ENCODE data around the gene ENPP3. TPM values are rescaled to one million over a fixed set of nuclear protein-coding genes. Genes with fewer than 3 reads are reported as not detected.

ENPP3 gene
- total and polyA plus RNA-seq, 2 experiments from 2014 or later = not detected

DNA sequence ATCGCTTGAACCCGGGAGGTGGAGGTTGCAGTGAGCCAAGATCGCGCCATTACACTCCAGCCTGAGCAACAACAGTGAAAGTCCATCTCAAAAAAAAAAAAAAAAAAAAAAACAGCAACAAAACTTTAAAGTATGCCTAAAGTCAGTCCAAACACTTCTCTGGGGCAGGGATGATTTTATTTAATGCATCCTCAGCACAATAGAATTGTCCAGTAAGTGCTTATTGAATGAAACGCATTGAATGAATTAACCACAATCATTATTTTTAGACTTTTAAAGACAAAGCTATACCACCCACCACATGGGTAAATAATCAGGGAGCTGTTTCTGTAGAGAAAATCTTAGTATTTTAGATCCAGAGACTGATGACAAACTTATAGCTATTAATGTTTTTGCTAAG is 90.4 kb downstream of the ENPP3 start (continued):
- TF ChIP-seq, protein P1, sequence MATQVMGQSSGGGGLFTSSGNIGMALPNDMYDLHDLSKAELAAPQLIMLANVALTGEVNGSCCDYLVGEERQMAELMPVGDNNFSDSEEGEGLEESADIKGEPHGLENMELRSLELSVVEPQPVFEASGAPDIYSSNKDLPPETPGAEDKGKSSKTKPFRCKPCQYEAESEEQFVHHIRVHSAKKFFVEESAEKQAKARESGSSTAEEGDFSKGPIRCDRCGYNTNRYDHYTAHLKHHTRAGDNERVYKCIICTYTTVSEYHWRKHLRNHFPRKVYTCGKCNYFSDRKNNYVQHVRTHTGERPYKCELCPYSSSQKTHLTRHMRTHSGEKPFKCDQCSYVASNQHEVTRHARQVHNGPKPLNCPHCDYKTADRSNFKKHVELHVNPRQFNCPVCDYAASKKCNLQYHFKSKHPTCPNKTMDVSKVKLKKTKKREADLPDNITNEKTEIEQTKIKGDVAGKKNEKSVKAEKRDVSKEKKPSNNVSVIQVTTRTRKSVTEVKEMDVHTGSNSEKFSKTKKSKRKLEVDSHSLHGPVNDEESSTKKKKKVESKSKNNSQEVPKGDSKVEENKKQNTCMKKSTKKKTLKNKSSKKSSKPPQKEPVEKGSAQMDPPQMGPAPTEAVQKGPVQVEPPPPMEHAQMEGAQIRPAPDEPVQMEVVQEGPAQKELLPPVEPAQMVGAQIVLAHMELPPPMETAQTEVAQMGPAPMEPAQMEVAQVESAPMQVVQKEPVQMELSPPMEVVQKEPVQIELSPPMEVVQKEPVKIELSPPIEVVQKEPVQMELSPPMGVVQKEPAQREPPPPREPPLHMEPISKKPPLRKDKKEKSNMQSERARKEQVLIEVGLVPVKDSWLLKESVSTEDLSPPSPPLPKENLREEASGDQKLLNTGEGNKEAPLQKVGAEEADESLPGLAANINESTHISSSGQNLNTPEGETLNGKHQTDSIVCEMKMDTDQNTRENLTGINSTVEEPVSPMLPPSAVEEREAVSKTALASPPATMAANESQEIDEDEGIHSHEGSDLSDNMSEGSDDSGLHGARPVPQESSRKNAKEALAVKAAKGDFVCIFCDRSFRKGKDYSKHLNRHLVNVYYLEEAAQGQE (IDR thresholded peaks at IDR 0.05; ENCODE audit: unreplicated experiment) = no peak

DNA sequence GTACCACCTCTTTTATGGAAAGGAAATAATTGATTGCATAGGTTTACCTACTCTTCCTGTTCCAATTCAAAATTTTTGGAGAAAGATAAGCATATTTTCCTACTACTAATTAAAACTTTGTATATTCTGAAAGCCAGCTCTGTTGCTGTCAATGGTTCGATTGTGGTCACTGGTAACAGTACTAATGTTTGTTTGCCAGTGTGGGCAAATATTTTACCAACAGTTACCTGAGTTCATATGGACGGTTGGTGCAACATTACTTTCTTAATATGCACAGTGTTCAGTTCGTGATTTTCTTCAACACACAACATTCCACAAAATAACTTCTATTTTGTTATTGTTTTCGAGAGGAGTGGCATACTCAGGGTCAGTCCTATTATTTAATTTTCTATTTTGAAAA is 90.8 kb downstream of the ENPP3 start:
- Mint-ChIP-seq H3K4me1 (peaks cover 13% of the 10 kb centered on the region; the same call in 2 of the 3 replicates), H3K9me3 (peaks cover 4% of the 10 kb centered on the region; the same call in 1 of the 3 replicates), H3K27ac (no peak overlapping the region), H3K36me3 (ENCODE audit: low read depth) (peaks cover 3% of the 10 kb centered on the region; the same call in 2 of the 3 replicates), H3K27me3 (ENCODE audit: insufficient read depth, low read depth, poor library complexity) (peaks cover 4% of the 10 kb centered on the region), H3K4me3 (no peak overlapping the region)
- no peak for ATAC-seq
- H3K9me2 ChIP-seq (ENCODE audit: insufficient read depth) = no peaks in the 10 kb centered on the region
- H3K4me1 ChIP-seq (ENCODE audit: insufficient read depth) = peaks cover 10% of the 10 kb centered on the region; the same call in 1 of the 2 replicates
- no peaks in the 10 kb centered on the region for H3K79me2 ChIP-seq (replicated peaks; ENCODE audit: insufficient read depth)
- no peaks in the 10 kb centered on the region for H4K20me1 ChIP-seq (replicated peaks; ENCODE audit: insufficient read depth)
- DNase-seq (ENCODE audit: low spot score) = no peak
- no peak overlapping the region for H3K27ac ChIP-seq (ENCODE audit: low read depth)
- H3K36me3 ChIP-seq (ENCODE audit: insufficient read depth) = 0 out of 2 replicates have a peak, but pooled peaks cover 3% of the 10 kb centered on the region
- no peak overlapping the region for H3K4me2 ChIP-seq
- H3K27me3 ChIP-seq (ENCODE audit: insufficient read depth) = no peaks in the 10 kb centered on the region
- no peaks in the 10 kb centered on the region for H3F3A ChIP-seq (replicated peaks; ENCODE audit: low read depth)
- no peak overlapping the region for H2AFZ ChIP-seq
- no peak overlapping the region for H3K4me3 ChIP-seq
- TF ChIP-seq, protein P2, sequence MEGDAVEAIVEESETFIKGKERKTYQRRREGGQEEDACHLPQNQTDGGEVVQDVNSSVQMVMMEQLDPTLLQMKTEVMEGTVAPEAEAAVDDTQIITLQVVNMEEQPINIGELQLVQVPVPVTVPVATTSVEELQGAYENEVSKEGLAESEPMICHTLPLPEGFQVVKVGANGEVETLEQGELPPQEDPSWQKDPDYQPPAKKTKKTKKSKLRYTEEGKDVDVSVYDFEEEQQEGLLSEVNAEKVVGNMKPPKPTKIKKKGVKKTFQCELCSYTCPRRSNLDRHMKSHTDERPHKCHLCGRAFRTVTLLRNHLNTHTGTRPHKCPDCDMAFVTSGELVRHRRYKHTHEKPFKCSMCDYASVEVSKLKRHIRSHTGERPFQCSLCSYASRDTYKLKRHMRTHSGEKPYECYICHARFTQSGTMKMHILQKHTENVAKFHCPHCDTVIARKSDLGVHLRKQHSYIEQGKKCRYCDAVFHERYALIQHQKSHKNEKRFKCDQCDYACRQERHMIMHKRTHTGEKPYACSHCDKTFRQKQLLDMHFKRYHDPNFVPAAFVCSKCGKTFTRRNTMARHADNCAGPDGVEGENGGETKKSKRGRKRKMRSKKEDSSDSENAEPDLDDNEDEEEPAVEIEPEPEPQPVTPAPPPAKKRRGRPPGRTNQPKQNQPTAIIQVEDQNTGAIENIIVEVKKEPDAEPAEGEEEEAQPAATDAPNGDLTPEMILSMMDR (conservative IDR thresholded peaks at IDR 0.05; ENCODE audit: low read depth in 2 of 2) = no peak
- no peak for TF ChIP-seq STAT1 (IDR thresholded peaks at IDR 0.05; ENCODE audit: unreplicated experiment)
- no peak for TF ChIP-seq NANOG (IDR thresholded peaks at IDR 0.05; ENCODE audit: borderline replicate concordance)
- TF ChIP-seq, protein P3, sequence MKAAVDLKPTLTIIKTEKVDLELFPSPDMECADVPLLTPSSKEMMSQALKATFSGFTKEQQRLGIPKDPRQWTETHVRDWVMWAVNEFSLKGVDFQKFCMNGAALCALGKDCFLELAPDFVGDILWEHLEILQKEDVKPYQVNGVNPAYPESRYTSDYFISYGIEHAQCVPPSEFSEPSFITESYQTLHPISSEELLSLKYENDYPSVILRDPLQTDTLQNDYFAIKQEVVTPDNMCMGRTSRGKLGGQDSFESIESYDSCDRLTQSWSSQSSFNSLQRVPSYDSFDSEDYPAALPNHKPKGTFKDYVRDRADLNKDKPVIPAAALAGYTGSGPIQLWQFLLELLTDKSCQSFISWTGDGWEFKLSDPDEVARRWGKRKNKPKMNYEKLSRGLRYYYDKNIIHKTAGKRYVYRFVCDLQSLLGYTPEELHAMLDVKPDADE (IDR thresholded peaks at IDR 0.05) = no peak
- no peak for TF ChIP-seq ZNF114 (CRISPR knock-in tag; IDR thresholded peaks at IDR 0.05)
- no peak for TF ChIP-seq CREB1 (CRISPR knock-in tag; IDR thresholded peaks at IDR 0.05; ENCODE audit: low read depth)
- no peak for TF ChIP-seq POLR2AphosphoS5 (IDR thresholded peaks at IDR 0.05; ENCODE audit: low read depth)
- TF ChIP-seq EZH2 (IDR thresholded peaks at IDR 0.05; ENCODE audit: low read depth, unreplicated experiment) = no peak
- TF ChIP-seq, protein P1 (IDR thresholded peaks at IDR 0.05; ENCODE audit: unreplicated experiment) = no peak
- no peak for TF ChIP-seq JUNB (IDR thresholded peaks at IDR 0.05; ENCODE audit: unreplicated experiment)
